Pericardium fibroblast (primary cell): ENCODE measurements around the gene SRCAP. TPM values are rescaled to one million over a fixed set of nuclear protein-coding genes. Genes with fewer than 3 reads are reported as not detected.

Experiments used
- total RNA-seq: library from RNA; depleted of rRNA; stranded (reverse); fragments of >200 nt; gene quantifications from 2 replicates; pipeline ENCODE4 v1.2.3, GENCODE V29; 2015

The SRCAP gene
- 8.6 and 14.6 TPM in 2 replicates for total RNA-seq

DNA sequence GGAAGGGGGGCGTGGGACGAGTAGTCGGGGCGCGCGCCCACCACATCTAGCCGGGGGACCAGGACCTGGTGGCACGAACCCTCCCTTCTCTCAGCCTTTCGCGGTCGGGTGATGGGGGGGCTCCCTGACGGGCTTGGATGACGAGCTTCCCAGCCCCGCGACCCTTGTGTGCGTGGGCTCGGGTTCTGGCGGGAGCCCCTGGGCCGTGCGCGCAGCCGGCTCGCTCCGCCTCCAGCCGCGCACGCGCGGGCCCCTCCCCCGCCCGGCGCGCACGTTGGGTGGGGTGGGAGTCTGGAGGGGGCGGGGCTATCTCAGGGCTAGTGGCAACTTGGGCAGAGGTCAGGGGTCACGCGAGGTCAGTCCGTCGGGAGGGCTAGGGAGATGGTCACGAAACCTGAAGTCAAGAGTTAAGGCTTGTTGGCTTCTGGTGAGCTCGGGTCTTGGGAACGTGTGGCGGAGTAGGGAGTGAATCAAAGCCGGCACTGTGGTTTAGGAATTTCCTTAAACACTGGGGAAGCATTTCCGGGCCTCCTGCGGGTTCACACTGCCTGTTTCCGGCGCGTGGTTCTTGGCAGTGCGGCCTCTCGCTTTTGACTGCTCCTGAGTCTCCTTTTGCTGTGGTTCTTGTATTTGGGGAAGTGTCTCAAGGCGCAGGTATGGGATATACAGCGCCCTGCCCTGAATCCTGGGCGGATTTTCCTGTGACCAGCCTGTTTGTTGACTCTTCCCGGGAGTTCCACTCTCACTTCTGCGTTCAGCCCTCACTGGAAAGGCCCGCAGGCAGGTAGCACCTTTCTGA is at the start of gene SRCAP:
Gene SRCAP, plus strand, starts transcription at position 356 of the 799 bp plus-strand sequence. CDS start 1,654 bp downstream, outside the sequence.

DNA sequence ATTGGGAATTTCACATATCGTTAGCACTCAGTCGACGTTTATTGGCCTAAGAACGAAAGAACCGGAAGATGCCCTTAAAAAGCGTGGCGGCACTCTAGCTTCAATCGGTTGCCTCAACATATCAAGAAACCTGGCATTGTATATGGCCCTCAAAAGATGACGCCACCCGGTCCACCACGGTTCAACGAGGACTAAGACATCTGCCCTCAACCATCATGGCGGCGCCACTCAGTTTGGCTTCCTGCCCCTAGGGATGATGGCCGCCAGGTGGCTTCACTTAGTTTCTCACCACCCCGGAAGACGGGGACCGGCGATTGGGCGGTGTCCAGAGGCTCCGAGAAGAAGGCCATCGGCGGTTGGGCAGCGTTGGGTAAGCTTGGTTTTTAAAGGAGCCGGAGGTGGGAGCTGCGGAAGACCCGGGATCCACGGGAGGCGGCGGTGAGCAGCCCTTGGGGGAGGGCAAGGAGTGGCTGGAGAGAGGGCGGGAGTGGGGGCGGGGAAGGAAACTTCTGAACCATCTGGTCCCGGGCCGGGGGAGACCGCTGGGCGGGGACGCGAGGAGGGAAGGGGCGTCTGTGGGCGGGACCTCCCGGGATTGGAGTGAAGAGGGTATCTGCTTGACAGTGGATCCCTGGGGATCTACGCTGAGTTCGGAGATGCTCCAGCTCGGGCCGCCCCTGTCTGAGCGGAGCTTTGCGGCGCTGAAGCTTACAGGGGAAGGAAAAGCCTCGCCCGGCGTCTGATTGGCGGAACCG is 48.4 kb upstream of the SRCAP start, which contains the start of gene PRR14:
Gene PRR14, plus strand, starts transcription at position 592 of the 755 bp plus-strand sequence. CDS start 686 bp downstream, outside the sequence.

DNA sequence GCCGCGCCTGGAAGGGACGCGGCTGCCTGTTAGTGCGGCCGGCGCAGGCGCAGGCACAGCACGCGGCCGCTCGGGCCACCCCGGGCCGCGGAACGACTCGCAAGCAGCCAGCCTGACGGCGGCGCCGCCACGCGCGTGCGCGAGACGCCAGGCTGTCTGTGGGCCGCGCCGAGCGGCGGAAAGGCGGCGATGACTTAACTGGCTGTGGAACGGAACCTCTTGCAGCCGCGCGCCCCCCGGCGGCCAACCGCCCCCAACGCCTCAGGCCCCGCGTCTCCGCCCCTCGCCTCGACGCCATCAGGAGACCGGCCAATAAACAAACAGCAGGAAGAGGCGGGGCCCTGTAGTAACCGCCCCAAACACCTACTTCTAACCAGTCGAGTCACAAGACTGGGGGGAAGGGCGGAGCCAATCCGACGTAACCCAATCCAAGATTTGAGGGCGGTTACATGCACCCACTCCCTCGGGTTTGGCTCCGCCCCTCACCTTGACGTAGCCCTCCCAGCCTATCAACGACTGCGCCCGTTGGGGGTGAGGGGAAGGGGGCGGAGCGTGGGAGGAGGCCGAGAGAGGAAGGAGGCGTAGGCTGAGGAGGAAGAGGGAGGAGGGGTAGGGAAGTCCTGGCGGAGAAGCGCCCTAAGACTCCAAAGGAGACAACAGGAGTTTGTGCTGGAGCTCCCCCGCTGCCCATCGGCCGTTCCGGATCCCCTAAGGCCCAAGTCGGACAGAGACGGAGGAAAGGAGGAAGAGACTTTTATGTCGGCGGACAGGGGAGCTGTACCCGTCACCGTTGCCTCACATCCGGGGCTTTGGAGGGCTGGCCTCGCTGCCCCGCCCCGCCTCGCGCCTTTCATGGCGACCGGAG is 40.9 kb upstream of the SRCAP start, which contains the start of gene FBRS:
Gene FBRS, plus strand, starts transcription at position 566 of the 865 bp plus-strand sequence. CDS start 1,088 bp downstream, outside the sequence.

DNA sequence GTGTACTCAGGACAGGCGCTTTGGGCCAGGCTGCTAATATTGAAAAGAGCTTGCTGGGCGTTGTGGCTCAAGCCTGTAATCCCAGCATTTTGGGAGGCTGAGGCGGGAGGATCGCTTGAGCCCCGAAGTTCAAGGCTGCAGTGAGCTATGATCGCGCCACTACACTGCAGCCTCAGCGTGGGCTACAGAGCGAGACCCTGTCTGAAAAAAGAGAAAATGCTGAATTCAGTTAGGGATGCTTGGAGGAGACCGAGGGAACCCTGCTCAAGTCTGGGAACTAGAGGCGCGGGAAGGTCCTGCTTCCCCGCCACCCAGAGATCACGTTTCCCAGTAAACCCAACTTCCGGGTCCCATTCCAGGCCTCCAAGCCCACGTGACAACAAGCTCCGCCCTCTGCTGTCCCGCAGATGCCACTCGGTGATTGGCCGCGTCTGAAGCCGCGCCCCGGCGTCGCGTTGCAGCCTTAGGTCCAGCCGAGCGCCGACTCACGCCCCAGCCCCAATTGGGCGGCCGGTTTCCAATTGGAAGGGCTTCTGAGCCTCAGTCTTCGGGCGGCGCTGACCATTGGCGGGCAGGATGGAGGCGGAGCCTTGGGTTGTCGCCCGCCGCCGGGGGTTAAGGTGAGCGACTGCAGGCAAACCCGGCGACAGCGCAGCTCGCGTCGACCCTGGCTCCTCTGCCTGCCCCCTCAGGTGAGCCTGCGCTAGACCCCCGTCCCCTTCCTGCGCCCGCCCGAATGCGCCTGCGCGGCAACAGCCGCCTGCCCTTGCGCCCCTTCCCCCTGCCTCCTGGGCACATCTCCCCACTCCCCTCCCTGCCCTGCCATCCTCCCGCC is 49.0 kb downstream of the SRCAP start, which contains the start of gene PHKG2:
Gene PHKG2, plus strand, starts transcription at position 627 of the 835 bp plus-strand sequence. CDS start 396 bp downstream, outside the sequence.

GRCh38 chr16:30761928-30762902 is 63.2 kb downstream of the SRCAP start, which contains the start of the genes CFAP119 and RNF40:
Gene CFAP119 (minus strand): TSS chr16:30762062. CDS start chr16:30761748, 314 bp downstream.
Gene RNF40 (plus strand): TSS chr16:30762322. CDS start chr16:30762546, 224 bp downstream.

DNA sequence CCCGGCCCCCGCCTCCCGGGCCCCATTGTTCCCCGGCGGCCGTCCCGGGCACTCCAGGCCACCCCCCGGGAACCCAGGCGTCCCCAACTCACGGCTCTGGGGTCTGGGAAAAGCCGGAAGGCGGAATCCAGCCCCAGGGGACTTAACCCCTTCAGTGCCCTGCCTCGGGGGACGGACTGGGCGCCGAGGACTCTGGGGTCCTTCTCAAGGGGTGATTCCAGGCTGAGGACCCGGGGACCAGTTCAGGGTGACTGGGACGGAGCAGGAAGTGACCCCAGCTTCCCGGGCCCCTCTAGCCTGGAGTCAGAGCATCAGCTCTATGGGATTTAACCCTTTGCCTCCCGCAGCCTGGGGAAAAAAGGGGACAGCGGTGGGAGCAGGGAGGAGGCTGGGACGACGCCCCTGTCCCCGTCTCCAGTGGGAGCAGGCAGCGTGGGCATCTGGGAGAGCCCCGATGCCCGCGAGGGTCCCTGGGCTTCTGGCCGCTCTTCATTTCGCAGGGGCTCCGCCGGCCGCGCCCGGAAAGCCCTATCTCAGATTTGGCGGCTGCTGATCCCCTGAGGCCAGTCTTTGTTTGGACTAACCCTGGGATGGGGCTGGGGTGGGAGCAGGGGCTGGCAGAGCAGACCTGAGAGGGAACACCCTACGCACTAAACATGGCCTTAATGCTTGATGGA is 88.1 kb downstream of the SRCAP start, which contains the start of gene ZNF629:
Gene ZNF629, minus strand, starts transcription at position 270 of the 677 bp plus-strand sequence. CDS start 2,723 bp downstream, outside the sequence.

Other genes starting within 250 kb of the SRCAP start
- not detected in 2 replicates for gene ITGAL, start 226.4 kb upstream of the SRCAP start, total RNA-seq
- gene ZNF768, start 172.6 kb upstream of the SRCAP start, total RNA-seq: 30.6 and 33.6 TPM in 2 replicates
- gene ZNF747, start 164.3 kb upstream of the SRCAP start, total RNA-seq: 9.9 and 11.9 TPM in 2 replicates
- 9.0 and 9.4 TPM in 2 replicates for gene ZNF764, start 140.8 kb upstream of the SRCAP start, total RNA-seq
- gene ZNF688, start 127.5 kb upstream of the SRCAP start, total RNA-seq: 9.9 and 11.5 TPM in 2 replicates
- 4.8 and 6.6 TPM in 2 replicates for gene ZNF785, start 113.5 kb upstream of the SRCAP start, total RNA-seq
- 5.6 and 7.4 TPM in 2 replicates for gene ZNF689, start 88.8 kb upstream of the SRCAP start, total RNA-seq
- gene PRR14, start 48.2 kb upstream of the SRCAP start, total RNA-seq: 9.7 and 12.0 TPM in 2 replicates
- gene FBRS, start 40.7 kb upstream of the SRCAP start, total RNA-seq: 19.7 and 25.6 TPM in 2 replicates
- gene PHKG2, start 49.3 kb downstream of the SRCAP start, total RNA-seq: 17.5 and 24.9 TPM in 2 replicates
- 0.60 and 5.8 TPM in 2 replicates for gene CFAP119, start 62.9 kb downstream of the SRCAP start, total RNA-seq
- gene RNF40, start 63.2 kb downstream of the SRCAP start, total RNA-seq: 44.8 and 54.7 TPM in 2 replicates
- gene ZNF629, start 88.0 kb downstream of the SRCAP start, total RNA-seq: 13.4 and 15.9 TPM in 2 replicates
- gene BCL7C, start 194.9 kb downstream of the SRCAP start, total RNA-seq: 65.5 and 67.8 TPM in 2 replicates
- gene CTF1, start 197.4 kb downstream of the SRCAP start, total RNA-seq: 2.9 and 5.2 TPM in 2 replicates
- 14.0 and 16.7 TPM in 2 replicates for gene FBXL19, start 224.4 kb downstream of the SRCAP start, total RNA-seq
- 85.8 and 98.9 TPM in 2 replicates for gene ORAI3, start 249.9 kb downstream of the SRCAP start, total RNA-seq